Uterus (tissue), 2 donors: ENCODE results near the gene SLC26A2.

ENCODE experiments used
- POLR2A ChIP-seq, 2 donors: fragments of 450-650 bp; IDR thresholded peaks; one replicate each; pipeline ENCODE4 v1.6.1; 2016; ENCODE audit warnings: antibody characterized with exemption in 2 of 2, mild to moderate bottlenecking in 1 of 2, moderate library complexity in 1 of 2
- TF ChIP-seq, protein P1 (sequence below), 4 experiments: fragments of 200-600 bp in 2 of 4; fragments of 450-650 bp in 2 of 4; sonication (generic) in 2 of 4; IDR thresholded peaks; one replicate each; pipeline ENCODE4 v1.5.1; 2016 to 2019; ENCODE audit warnings: antibody characterized with exemption in 4 of 4, mild to moderate bottlenecking in 2 of 4, moderate library complexity in 1 of 4

DNA sequence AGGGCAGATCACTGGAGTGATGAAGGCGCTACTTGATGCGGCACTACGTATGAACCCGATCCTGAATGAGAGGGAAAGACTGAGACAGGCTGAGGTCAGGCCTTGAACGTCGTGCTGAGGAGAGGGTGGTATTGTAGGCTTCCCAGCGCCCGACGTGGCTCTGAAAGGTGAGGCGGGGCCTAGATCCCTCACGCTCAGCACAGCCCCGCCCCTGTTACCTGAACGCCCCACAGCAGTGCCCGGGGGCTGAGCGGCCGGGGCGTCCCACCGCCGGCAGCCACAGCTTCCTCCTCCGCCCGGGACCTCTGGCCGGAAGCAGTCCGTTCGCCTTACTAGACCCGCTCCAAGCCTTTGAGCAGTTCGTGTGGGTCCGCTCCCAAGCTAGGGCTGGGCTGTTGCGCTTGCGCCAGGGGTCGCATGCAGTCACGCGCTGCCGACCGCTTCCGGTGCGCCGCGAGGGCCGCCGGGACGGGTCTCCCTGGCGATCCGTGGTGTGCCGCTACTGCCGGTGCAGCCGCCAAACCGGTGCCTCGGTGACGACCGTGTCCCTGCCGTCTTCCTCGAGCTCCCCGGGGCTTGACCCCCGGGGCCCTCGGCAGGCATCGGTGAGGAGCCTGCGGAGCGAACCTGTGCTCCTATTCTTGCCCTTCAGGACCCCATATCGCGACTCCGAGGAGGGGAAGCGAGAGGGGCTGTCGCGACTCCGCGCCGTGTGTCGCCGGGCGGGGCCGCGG, 39.9 kb downstream of the SLC26A2 start, which contains the start of the genes HMGXB3 and TIGD6:
- TF ChIP-seq, protein P1, sequence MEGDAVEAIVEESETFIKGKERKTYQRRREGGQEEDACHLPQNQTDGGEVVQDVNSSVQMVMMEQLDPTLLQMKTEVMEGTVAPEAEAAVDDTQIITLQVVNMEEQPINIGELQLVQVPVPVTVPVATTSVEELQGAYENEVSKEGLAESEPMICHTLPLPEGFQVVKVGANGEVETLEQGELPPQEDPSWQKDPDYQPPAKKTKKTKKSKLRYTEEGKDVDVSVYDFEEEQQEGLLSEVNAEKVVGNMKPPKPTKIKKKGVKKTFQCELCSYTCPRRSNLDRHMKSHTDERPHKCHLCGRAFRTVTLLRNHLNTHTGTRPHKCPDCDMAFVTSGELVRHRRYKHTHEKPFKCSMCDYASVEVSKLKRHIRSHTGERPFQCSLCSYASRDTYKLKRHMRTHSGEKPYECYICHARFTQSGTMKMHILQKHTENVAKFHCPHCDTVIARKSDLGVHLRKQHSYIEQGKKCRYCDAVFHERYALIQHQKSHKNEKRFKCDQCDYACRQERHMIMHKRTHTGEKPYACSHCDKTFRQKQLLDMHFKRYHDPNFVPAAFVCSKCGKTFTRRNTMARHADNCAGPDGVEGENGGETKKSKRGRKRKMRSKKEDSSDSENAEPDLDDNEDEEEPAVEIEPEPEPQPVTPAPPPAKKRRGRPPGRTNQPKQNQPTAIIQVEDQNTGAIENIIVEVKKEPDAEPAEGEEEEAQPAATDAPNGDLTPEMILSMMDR (IDR thresholded peaks at IDR 0.05), result peak in 3 of 4 experiments; percentile 11 to 34 (median 29)
- peak; percentile 62 to 83 for TF ChIP-seq POLR2A (IDR thresholded peaks at IDR 0.05)
